Stromal cell of bone marrow (primary cell): Measurements from ENCODE around the gene PUDP.
A peak's percentile ranks its signal among the peaks of the same experiment; 100 is the strongest.
"Not testable (repeated sequence)": the region's sequence is repeated elsewhere in the genome, so short reads cannot be mapped to it uniquely, and the experiment has no call there.

Source experiments
- DNase-seq: peaks from one replicate; pipeline ENCODE4 v3.0.0-alpha.2; 2012; ENCODE audit warnings: low read depth

The PUDP gene

GRCh38 chrX:7109049-7109531 lies 38.9 kb downstream of the PUDP start:
- no peak for DNase-seq

- DNase-seq, result no peak
These were observed 39.9 kb downstream of the PUDP start for GRCh38 chrX:7108030-7108429.

GRCh38 chrX:7106649-7107048 lies 41.3 kb downstream of the PUDP start:
- DNase-seq, result no peak

GRCh38 chrX:7102119-7102518 lies 45.8 kb downstream of the PUDP start:
- no peak for DNase-seq

- no peak for DNase-seq
These were observed 47.9 kb downstream of the PUDP start for GRCh38 chrX:7100022-7100421.

- DNase-seq, result not testable (repeated sequence)
These were observed 52.3 kb downstream of the PUDP start for GRCh38 chrX:7095657-7096056.

- DNase-seq, result no peak
These were observed 54.6 kb downstream of the PUDP start for GRCh38 chrX:7093305-7093704.

- no peak for DNase-seq
These were observed 55.4 kb downstream of the PUDP start for GRCh38 chrX:7092543-7092942.

- no peak for DNase-seq
These were observed 56.0 kb downstream of the PUDP start for GRCh38 chrX:7091923-7092322.

- DNase-seq, result no peak
These were observed 57.3 kb downstream of the PUDP start for GRCh38 chrX:7090641-7091040.

GRCh38 chrX:7088968-7089615 lies 58.9 kb downstream of the PUDP start:
- no peak for DNase-seq

- no peak for DNase-seq
These were observed 61.6 kb downstream of the PUDP start for GRCh38 chrX:7086384-7086783.

GRCh38 chrX:7085879-7086278 lies 62.1 kb downstream of the PUDP start:
- no peak for DNase-seq

- DNase-seq, result no peak
These were observed 63.1 kb downstream of the PUDP start for GRCh38 chrX:7084841-7085240.

GRCh38 chrX:7083468-7084396 lies 64.2 kb downstream of the PUDP start:
- DNase-seq, result peak; percentile 67

- DNase-seq, result no peak
These were observed 64.9 kb downstream of the PUDP start for GRCh38 chrX:7083021-7083420.

- DNase-seq, result no peak
These were observed 65.4 kb downstream of the PUDP start for GRCh38 chrX:7082556-7082955.

GRCh38 chrX:7077241-7078230 lies 70.4 kb downstream of the PUDP start:
- no peak for DNase-seq

GRCh38 chrX:7076245-7076661 lies 71.7 kb downstream of the PUDP start:
- no peak for DNase-seq

GRCh38 chrX:7074908-7075204 lies 73.1 kb downstream of the PUDP start:
- DNase-seq, result no peak

GRCh38 chrX:7074148-7074907 lies 73.6 kb downstream of the PUDP start:
- no peak for DNase-seq
